Measurements from ENCODE around the gene FREY1.

Gene FREY1

GRCh38 chr11:45879803-45880686, 27.0 kb downstream of the FREY1 start:
- H3K9ac ChIP-seq (ENCODE audit: insufficient read length), result no peak overlapping the region
- H3K4me3 ChIP-seq, result no peak overlapping the region
- H3K9me3 ChIP-seq (ENCODE audit: low read depth, low read length), result no peaks in the 10 kb centered on the region
- no peak for DNase-seq (ENCODE audit: low read depth, low spot score)
- no peak overlapping the region for H3K27ac ChIP-seq
- H3K36me3 ChIP-seq (ENCODE audit: insufficient read depth, low read length), result peaks cover 11% of the 10 kb centered on the region
- TF ChIP-seq POLR2AphosphoS5 (IDR thresholded peaks at IDR 0.05; ENCODE audit: borderline replicate concordance, low read depth, low read length), result no peak
- TF ChIP-seq EZH2 (IDR thresholded peaks at IDR 0.05), result no peak
- no peak for TF ChIP-seq FOXP2 (optimal IDR thresholded peaks at IDR 0.05; ENCODE audit: control extremely low read depth, extremely low read length, insufficient read depth)

DNA sequence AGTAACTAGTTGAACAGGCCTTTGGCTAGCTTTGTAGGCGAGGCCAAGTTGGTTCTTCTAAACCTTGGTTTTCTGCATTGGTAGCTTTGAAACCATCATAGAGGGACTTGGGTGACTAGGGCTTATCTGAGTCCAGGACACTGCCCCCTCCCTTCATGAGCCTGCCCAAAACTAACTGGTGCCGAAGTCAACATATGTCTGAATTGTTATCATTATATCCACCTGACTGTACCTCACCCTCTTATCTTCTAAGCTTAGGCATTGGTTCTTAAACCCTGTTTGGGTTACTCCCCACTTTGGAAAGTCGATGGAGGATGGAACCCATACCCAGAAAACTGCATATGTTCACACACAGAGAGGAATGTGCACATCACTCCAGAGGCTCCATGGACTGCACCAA, 29.2 kb downstream of the FREY1 start:
- no peak for TF ChIP-seq FOXP2 (optimal IDR thresholded peaks at IDR 0.05; ENCODE audit: control extremely low read depth, extremely low read length, insufficient read depth)
- TF ChIP-seq EZH2 (IDR thresholded peaks at IDR 0.05), result no peak
- no peak for TF ChIP-seq POLR2AphosphoS5 (IDR thresholded peaks at IDR 0.05; ENCODE audit: borderline replicate concordance, low read depth, low read length)
- no peak overlapping the region for H3K27ac ChIP-seq
- peaks cover 18% of the 10 kb centered on the region for H3K36me3 ChIP-seq (ENCODE audit: insufficient read depth, low read length)
- H3K9ac ChIP-seq (ENCODE audit: insufficient read length), result no peak overlapping the region
- no peak for DNase-seq (ENCODE audit: low read depth, low spot score)
- no peaks in the 10 kb centered on the region for H3K9me3 ChIP-seq (ENCODE audit: low read depth, low read length)
- no peak overlapping the region for H3K4me3 ChIP-seq

- no peak for TF ChIP-seq POLR2AphosphoS5 (IDR thresholded peaks at IDR 0.05; ENCODE audit: borderline replicate concordance, low read depth, low read length)
- TF ChIP-seq FOXP2 (optimal IDR thresholded peaks at IDR 0.05; ENCODE audit: control extremely low read depth, extremely low read length, insufficient read depth), result no peak
- TF ChIP-seq EZH2 (IDR thresholded peaks at IDR 0.05), result no peak
- Histone ChIP-seq H3K9me3 (ENCODE audit: low read depth, low read length) (no peaks in the 10 kb centered on the region), H3K36me3 (ENCODE audit: insufficient read depth, low read length) (peaks cover 18% of the 10 kb centered on the region), H3K4me3 (no peak overlapping the region), H3K27ac (no peak overlapping the region), H3K9ac (ENCODE audit: insufficient read length) (no peak overlapping the region)
- no peak for DNase-seq (ENCODE audit: low read depth, low spot score)
Measured at GRCh38 chr11:45877221-45877620, 29.9 kb downstream of the FREY1 start.

DNA sequence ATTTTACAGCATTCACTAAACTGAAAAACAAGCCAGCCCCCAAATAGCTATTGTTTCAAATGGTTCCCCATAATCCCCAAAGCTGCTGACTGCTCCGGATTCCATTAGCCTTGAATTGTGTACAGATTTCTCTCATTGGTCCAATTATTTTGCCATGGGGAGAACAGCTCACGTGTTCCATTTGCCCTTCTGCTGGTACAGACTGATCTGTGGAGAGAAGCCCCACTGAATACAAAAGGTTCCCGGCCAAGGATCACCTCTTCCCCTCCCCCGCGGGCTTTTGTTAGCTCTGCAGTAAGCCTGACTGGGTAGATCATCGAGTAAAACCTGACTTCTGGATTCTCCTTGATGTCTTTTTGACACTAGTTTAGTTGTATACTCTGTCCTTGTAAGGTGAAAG, 30.7 kb downstream of the FREY1 start:
- Histone ChIP-seq H3K4me3 (no peak overlapping the region), H3K9ac (ENCODE audit: insufficient read length) (no peak overlapping the region), H3K36me3 (ENCODE audit: insufficient read depth, low read length) (peaks cover 26% of the 10 kb centered on the region), H3K9me3 (ENCODE audit: low read depth, low read length) (no peaks in the 10 kb centered on the region), H3K27ac (no peak overlapping the region)
- no peak for DNase-seq (ENCODE audit: low read depth, low spot score)
- TF ChIP-seq POLR2AphosphoS5 (IDR thresholded peaks at IDR 0.05; ENCODE audit: borderline replicate concordance, low read depth, low read length) (no peak), FOXP2 (optimal IDR thresholded peaks at IDR 0.05; ENCODE audit: control extremely low read depth, extremely low read length, insufficient read depth) (no peak), EZH2 (IDR thresholded peaks at IDR 0.05) (no peak)

- Histone ChIP-seq H3K9me3 (ENCODE audit: low read depth, low read length) (no peaks in the 10 kb centered on the region), H3K36me3 (ENCODE audit: insufficient read depth, low read length) (peaks cover 53% of the 10 kb centered on the region), H3K4me3 (no peak overlapping the region), H3K27ac (no peak overlapping the region), H3K9ac (ENCODE audit: insufficient read length) (no peak overlapping the region)
- TF ChIP-seq EZH2 (IDR thresholded peaks at IDR 0.05) (no peak), FOXP2 (optimal IDR thresholded peaks at IDR 0.05; ENCODE audit: control extremely low read depth, extremely low read length, insufficient read depth) (no peak), POLR2AphosphoS5 (IDR thresholded peaks at IDR 0.05; ENCODE audit: borderline replicate concordance, low read depth, low read length) (no peak)
- DNase-seq (ENCODE audit: low read depth, low spot score), result no peak
Measured at GRCh38 chr11:45872651-45873356, 34.3 kb downstream of the FREY1 start.

DNA sequence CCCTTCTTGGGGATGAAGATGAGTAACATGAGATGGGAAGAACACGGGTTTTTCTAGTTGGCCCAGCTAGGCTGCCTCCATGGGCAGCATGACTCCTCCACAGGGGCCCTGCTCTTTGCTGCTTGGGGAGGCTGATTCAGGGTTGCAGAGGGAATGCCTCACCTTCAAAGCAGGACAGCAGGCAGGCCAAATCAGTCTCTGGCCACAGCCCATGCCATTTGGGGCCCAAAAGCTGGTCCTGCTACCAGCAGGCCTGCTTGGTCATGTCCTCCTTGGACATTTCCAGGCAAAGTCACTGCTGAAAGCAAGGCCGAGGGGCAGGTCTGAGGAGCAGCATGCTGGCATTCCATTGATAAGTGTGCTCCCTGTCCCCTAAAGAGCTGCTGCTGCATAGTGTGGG, 35.4 kb downstream of the FREY1 start:
- H3K9ac ChIP-seq (ENCODE audit: insufficient read length), result no peak overlapping the region
- no peaks in the 10 kb centered on the region for H3K9me3 ChIP-seq (ENCODE audit: low read depth, low read length)
- TF ChIP-seq POLR2AphosphoS5 (IDR thresholded peaks at IDR 0.05; ENCODE audit: borderline replicate concordance, low read depth, low read length) (no peak), FOXP2 (optimal IDR thresholded peaks at IDR 0.05; ENCODE audit: control extremely low read depth, extremely low read length, insufficient read depth) (no peak), EZH2 (IDR thresholded peaks at IDR 0.05) (no peak)
- H3K4me3 ChIP-seq, result no peak overlapping the region
- DNase-seq (ENCODE audit: low read depth, low spot score), result no peak
- no peak overlapping the region for H3K27ac ChIP-seq
- H3K36me3 ChIP-seq (ENCODE audit: insufficient read depth, low read length), result peaks cover 60% of the 10 kb centered on the region

DNA sequence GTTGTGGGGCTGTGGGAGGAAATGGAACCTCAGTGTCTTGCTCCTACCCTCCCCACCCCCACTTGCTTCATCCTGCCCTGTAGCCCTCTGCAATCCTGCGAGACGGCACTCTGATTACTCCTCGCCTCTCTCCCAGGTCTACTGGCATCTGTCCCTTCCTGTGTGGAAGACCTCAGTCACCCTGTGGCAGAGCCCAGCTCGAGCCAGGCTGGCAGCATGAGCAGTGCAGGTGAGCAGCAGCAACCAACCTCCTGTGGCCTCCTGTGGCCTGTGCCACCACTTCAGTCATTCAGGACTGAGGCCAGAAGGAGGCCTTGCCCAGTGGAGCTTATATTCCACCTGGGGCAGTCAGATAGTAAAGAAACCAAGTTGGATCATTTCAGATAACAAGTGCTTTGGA, 36.4 kb downstream of the FREY1 start:
- H3K36me3 ChIP-seq (ENCODE audit: insufficient read depth, low read length), result peaks cover 60% of the 10 kb centered on the region
- H3K4me3 ChIP-seq, result no peak overlapping the region
- no peak overlapping the region for H3K27ac ChIP-seq
- TF ChIP-seq POLR2AphosphoS5 (IDR thresholded peaks at IDR 0.05; ENCODE audit: borderline replicate concordance, low read depth, low read length) (no peak), FOXP2 (optimal IDR thresholded peaks at IDR 0.05; ENCODE audit: control extremely low read depth, extremely low read length, insufficient read depth) (no peak), EZH2 (IDR thresholded peaks at IDR 0.05) (no peak)
- no peak overlapping the region for H3K9ac ChIP-seq (ENCODE audit: insufficient read length)
- DNase-seq (ENCODE audit: low read depth, low spot score), result no peak
- H3K9me3 ChIP-seq (ENCODE audit: low read depth, low read length), result no peaks in the 10 kb centered on the region

- Histone ChIP-seq H3K4me3 (no peak overlapping the region), H3K27ac (no peak overlapping the region), H3K36me3 (ENCODE audit: insufficient read depth, low read length) (peaks cover 56% of the 10 kb centered on the region), H3K9ac (ENCODE audit: insufficient read length) (no peak overlapping the region), H3K9me3 (ENCODE audit: low read depth, low read length) (no peaks in the 10 kb centered on the region)
- DNase-seq (ENCODE audit: low read depth, low spot score), result no peak
- TF ChIP-seq POLR2AphosphoS5 (IDR thresholded peaks at IDR 0.05; ENCODE audit: borderline replicate concordance, low read depth, low read length) (no peak), EZH2 (IDR thresholded peaks at IDR 0.05) (no peak), FOXP2 (optimal IDR thresholded peaks at IDR 0.05; ENCODE audit: control extremely low read depth, extremely low read length, insufficient read depth) (no peak)
Measured at GRCh38 chr11:45869551-45869950, 37.5 kb downstream of the FREY1 start.

Data from SK-N-MC (cell line).